Neural progenitor cell (in vitro differentiated cells): ENCODE measurements around the gene SCN10A. TPM values are rescaled to one million over a fixed set of nuclear protein-coding genes. Genes with fewer than 3 reads are reported as not detected.

Source experiments
- DNase-seq: peaks from one replicate; pipeline ENCODE4 v3.0.0-alpha.2; 2016; ENCODE audit warnings: low spot score
- H2AFZ ChIP-seq: fragments of 200-600 bp; sonication (generic); replicated peaks from 2 replicates; pipeline ENCODE4 v1.6.1; 2016; ENCODE audit warnings: antibody characterized with exemption
- H3F3A ChIP-seq: fragments of 200-600 bp; sonication (generic); 2 replicates; pipeline ENCODE4 v1.6.1; 2016; ENCODE audit warnings: antibody characterized with exemption, low read depth
- H3K27ac ChIP-seq: fragments of 200-600 bp; sonication (generic); 2 replicates; pipeline ENCODE4 v1.5.1; 2016; ENCODE audit warnings: mild to moderate bottlenecking
- H3K27me3 ChIP-seq: fragments of 200-600 bp; sonication (generic); 2 replicates; pipeline ENCODE4 v1.6.1; 2016; ENCODE audit warnings: mild to moderate bottlenecking, moderate library complexity
- H3K36me3 ChIP-seq: fragments of 200-600 bp; sonication (generic); 2 replicates; pipeline ENCODE4 v1.5.1; 2016
- H3K4me1 ChIP-seq: fragments of 200-600 bp; sonication (generic); 2 replicates; pipeline ENCODE4 v1.6.1; 2016; ENCODE audit warnings: mixed run types
- H3K4me2 ChIP-seq: fragments of 200-600 bp; sonication (generic); 2 replicates; pipeline ENCODE4 v1.6.1; 2016
- H3K4me3 ChIP-seq: fragments of 200-600 bp; sonication (generic); 2 replicates; pipeline ENCODE4 v1.5.1; 2016
- H3K79me2 ChIP-seq: fragments of 200-600 bp; sonication (generic); 2 replicates; pipeline ENCODE4 v1.6.1; 2016; ENCODE audit warnings: low read depth
- H3K9ac ChIP-seq: fragments of 200-600 bp; sonication (generic); 2 replicates; pipeline ENCODE4 v1.6.1; 2016
- H3K9me3 ChIP-seq: fragments of 200-600 bp; sonication (generic); 2 replicates; pipeline ENCODE4 v1.5.1; 2016; ENCODE audit warnings: low read depth
- H4K20me1 ChIP-seq: fragments of 200-600 bp; sonication (generic); 2 replicates; pipeline ENCODE4 v1.6.1; 2016; ENCODE audit warnings: low read depth
- H3K27ac Mint-ChIP-seq: 3 replicates; pipeline ENCODE4 v1.8.0; 2021; ENCODE audit warnings: mixed read lengths
- H3K27me3 Mint-ChIP-seq: 2 replicates; pipeline ENCODE4 v1.8.0; 2022; ENCODE audit warnings: low read depth, mild to moderate bottlenecking, inconsistent platforms, moderate library complexity, mixed read lengths; ENCODE audit not compliant: insufficient read depth
- H3K36me3 Mint-ChIP-seq: 3 replicates; pipeline ENCODE4 v1.8.0; 2021; ENCODE audit warnings: mixed read lengths
- H3K4me1 Mint-ChIP-seq: 3 replicates; pipeline ENCODE4 v1.8.0; 2021; ENCODE audit warnings: mixed read lengths
- H3K4me3 Mint-ChIP-seq: 3 replicates; pipeline ENCODE4 v1.8.0; 2021; ENCODE audit warnings: mild to moderate bottlenecking, moderate library complexity, mixed read lengths
- H3K9me3 Mint-ChIP-seq: 3 replicates; pipeline ENCODE4 v1.8.0; 2020; ENCODE audit warnings: mixed read lengths
- EZH2 ChIP-seq: fragments of 200-600 bp; sonication (generic); IDR thresholded peaks from 2 replicates; pipeline ENCODE4 v1.6.1; 2017; ENCODE audit warnings: antibody characterized with exemption, mild to moderate bottlenecking, moderate library complexity
- EZH2phosphoT487 ChIP-seq: fragments of 200-600 bp; sonication (generic); IDR thresholded peaks from 2 replicates; pipeline ENCODE4 v1.6.1; 2017; ENCODE audit warnings: antibody characterized with exemption
- total RNA-seq: library from RNA; depleted of rRNA; stranded (reverse); fragments of >200 nt; gene quantifications from 2 replicates; pipeline ENCODE4 v1.2.3, GENCODE V29; 2015; ENCODE audit warnings: low replicate concordance
- TF ChIP-seq, protein P1 (sequence below): fragments of 200-600 bp; sonication (generic); IDR thresholded peaks from 2 replicates; pipeline ENCODE4 v1.5.1; 2017; ENCODE audit warnings: antibody characterized with exemption, mild to moderate bottlenecking

The SCN10A gene
- total RNA-seq, 1 donor from 2014 or later, result not detected

DNA sequence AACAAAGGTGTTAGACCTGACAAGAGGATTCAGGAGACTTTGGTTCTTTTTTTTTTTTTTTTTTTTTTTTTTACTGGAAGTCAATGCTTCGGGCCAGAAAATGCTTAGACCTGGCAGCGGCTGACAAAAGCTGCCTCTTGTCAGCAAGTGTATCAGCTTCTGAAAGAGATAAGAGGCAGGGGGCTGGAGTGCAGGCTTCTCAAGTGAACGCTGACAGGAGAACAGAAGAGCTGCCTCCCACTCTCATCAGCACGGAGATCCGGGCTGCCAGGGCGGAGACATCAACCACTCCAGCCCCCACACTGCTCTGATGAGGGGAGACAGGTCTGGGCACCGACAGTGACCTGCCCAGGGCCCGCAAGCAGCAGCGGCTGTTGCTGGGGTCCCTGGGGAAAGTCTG, 157.2 kb downstream of the SCN10A start:
- H3K27me3 ChIP-seq, result peaks cover 8% of the 10 kb centered on the region
- no peaks in the 10 kb centered on the region for H4K20me1 ChIP-seq
- no peak overlapping the region for H3K27ac ChIP-seq
- H3K4me2 ChIP-seq, result peak overlapping the region; percentile 41
- H3K4me3 Mint-ChIP-seq, result no peak overlapping the region
- no peaks in the 10 kb centered on the region for H3K79me2 ChIP-seq
- peak; percentile 51 for DNase-seq
- no peaks in the 10 kb centered on the region for H3K36me3 ChIP-seq
- H3K9ac ChIP-seq, result no peak overlapping the region
- H3K4me1 Mint-ChIP-seq, result peaks cover 7% of the 10 kb centered on the region
- H3K9me3 ChIP-seq, result peaks cover 8% of the 10 kb centered on the region
- H3K4me1 ChIP-seq, result peaks cover 13% of the 10 kb centered on the region
- no peaks in the 10 kb centered on the region for H3F3A ChIP-seq
- H3K36me3 Mint-ChIP-seq, result no peaks in the 10 kb centered on the region
- TF ChIP-seq, protein P1, sequence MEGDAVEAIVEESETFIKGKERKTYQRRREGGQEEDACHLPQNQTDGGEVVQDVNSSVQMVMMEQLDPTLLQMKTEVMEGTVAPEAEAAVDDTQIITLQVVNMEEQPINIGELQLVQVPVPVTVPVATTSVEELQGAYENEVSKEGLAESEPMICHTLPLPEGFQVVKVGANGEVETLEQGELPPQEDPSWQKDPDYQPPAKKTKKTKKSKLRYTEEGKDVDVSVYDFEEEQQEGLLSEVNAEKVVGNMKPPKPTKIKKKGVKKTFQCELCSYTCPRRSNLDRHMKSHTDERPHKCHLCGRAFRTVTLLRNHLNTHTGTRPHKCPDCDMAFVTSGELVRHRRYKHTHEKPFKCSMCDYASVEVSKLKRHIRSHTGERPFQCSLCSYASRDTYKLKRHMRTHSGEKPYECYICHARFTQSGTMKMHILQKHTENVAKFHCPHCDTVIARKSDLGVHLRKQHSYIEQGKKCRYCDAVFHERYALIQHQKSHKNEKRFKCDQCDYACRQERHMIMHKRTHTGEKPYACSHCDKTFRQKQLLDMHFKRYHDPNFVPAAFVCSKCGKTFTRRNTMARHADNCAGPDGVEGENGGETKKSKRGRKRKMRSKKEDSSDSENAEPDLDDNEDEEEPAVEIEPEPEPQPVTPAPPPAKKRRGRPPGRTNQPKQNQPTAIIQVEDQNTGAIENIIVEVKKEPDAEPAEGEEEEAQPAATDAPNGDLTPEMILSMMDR, result no peak
- TF ChIP-seq EZH2phosphoT487 (no peak), EZH2 (no peak)
- peaks cover 12% of the 10 kb centered on the region for H3K9me3 Mint-ChIP-seq
- H2AFZ ChIP-seq, result peak overlapping the region; percentile 70
- H3K27me3 Mint-ChIP-seq, result peaks cover 21% of the 10 kb centered on the region
- no peak overlapping the region for H3K4me3 ChIP-seq
- H3K27ac Mint-ChIP-seq, result no peak overlapping the region

DNA sequence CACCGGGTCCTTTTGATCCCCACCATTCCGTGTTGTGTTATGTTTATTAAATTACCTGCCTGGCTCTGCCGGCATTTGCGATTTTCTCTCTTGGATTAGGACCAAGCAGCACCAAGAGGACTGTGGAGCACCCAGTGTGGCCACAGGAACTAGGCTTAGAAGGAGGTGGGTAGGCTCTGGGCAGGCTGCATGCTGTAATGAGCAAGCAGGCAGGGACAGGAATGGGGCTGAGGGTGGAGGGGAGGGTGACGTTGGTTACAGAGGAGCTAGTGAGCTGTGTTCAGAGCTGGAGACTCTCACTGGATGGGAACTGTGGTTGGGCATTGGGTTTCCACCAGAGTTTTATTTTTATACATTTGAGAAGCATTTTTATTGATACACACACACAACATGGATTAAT, 158.6 kb downstream of the SCN10A start:
- H3K27ac ChIP-seq, result no peak overlapping the region
- Mint-ChIP-seq H3K27ac (no peak overlapping the region), H3K36me3 (no peaks in the 10 kb centered on the region), H3K4me1 (peaks cover 7% of the 10 kb centered on the region), H3K9me3 (peaks cover 2% of the 10 kb centered on the region), H3K4me3 (no peak overlapping the region), H3K27me3 (peaks cover 30% of the 10 kb centered on the region)
- DNase-seq, result no peak
- no peak for TF ChIP-seq EZH2phosphoT487
- TF ChIP-seq, protein P1, result no peak
- TF ChIP-seq EZH2, result no peak
- no peaks in the 10 kb centered on the region for H3F3A ChIP-seq
- H3K4me1 ChIP-seq, result peaks cover 13% of the 10 kb centered on the region
- no peak overlapping the region for H3K4me2 ChIP-seq
- no peaks in the 10 kb centered on the region for H3K36me3 ChIP-seq
- peaks cover 20% of the 10 kb centered on the region for H3K27me3 ChIP-seq
- no peaks in the 10 kb centered on the region for H3K79me2 ChIP-seq
- no peak overlapping the region for H3K9ac ChIP-seq
- no peaks in the 10 kb centered on the region for H3K9me3 ChIP-seq
- no peak overlapping the region for H2AFZ ChIP-seq
- no peaks in the 10 kb centered on the region for H4K20me1 ChIP-seq
- H3K4me3 ChIP-seq, result no peak overlapping the region

DNA sequence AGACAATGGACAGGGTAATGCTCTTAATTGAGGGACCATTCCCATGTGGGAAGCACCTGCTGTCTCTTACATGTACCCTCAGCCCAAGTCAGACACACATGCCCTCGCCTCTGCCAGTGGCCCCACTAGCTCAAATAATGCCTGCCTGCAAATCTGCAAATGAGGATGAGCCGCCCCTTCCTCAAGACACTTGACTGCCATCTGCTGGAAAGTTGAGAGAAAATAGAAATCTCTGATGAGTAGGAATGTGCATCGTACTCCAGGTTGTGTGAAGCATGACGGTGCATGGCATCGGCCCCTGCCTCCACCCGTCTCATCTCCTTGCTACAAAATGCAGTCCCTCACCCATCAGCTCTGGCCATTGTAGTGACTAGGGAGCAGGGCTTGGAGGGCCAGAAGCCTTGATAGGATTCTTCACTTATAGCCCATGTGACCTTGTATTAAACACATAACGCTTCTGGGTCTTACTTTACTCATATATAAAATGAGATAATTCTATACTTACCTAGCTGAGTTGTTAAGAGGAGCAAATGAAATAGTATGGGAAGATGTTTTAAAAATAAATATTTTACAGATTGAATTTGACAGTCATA, 160.2 kb downstream of the SCN10A start:
- Histone ChIP-seq H3K4me1 (peaks cover 13% of the 10 kb centered on the region), H3K36me3 (no peaks in the 10 kb centered on the region), H3K27me3 (peaks cover 36% of the 10 kb centered on the region), H2AFZ (no peak overlapping the region), H3K9ac (no peak overlapping the region), H3K9me3 (no peaks in the 10 kb centered on the region), H3K4me2 (no peak overlapping the region), H3K79me2 (no peaks in the 10 kb centered on the region), H3F3A (no peaks in the 10 kb centered on the region), H4K20me1 (no peaks in the 10 kb centered on the region), H3K27ac (no peak overlapping the region), H3K4me3 (no peak overlapping the region)
- TF ChIP-seq EZH2 (no peak), EZH2phosphoT487 (no peak)
- TF ChIP-seq, protein P1, result peak; percentile 72
- Mint-ChIP-seq H3K4me1 (peaks cover 7% of the 10 kb centered on the region), H3K36me3 (no peaks in the 10 kb centered on the region), H3K27me3 (peaks cover 41% of the 10 kb centered on the region), H3K9me3 (no peaks in the 10 kb centered on the region), H3K27ac (no peak overlapping the region), H3K4me3 (no peak overlapping the region)
- DNase-seq, result peak; percentile 85
